Measurements from ENCODE around the gene ZC3HAV1L. TPM values are rescaled to one million over a fixed set of nuclear protein-coding genes. Genes with fewer than 3 reads are reported as not detected.

The ZC3HAV1L gene
- total RNA-seq, 3 donors from 2014 or later: 12.5 to 24.9 (median 19.3) TPM

DNA sequence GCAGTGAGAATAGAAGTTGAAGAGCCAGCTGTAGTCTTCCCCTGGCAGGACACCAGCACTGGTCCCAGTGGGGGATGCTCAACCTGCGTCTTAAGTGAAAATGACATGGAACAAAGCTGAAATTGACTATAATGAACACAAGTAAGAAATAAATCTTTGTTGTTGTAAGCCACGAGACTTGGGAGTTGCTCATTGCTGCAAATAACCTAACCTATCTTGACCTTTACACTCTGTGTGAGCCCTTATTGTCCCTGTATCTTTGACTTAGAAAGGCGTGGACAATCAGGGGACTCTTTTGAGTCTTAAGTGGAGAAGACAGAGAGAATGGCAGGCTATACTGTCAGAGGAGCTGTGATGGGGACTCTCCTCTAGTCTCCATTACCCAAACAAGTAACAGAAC, 16.9 kb downstream of the ZC3HAV1L start:
- DNase-seq (ENCODE audit: low spot score in 2 of 2): no peak
- no peak for TF ChIP-seq CTCF (IDR thresholded peaks at IDR 0.05)
- no peak for TF ChIP-seq POLR2A (IDR thresholded peaks at IDR 0.05)
- H3K36me3 ChIP-seq: peaks cover 6% of the 10 kb centered on the region
- H3K27me3 ChIP-seq: no peaks in the 10 kb centered on the region
- H3K27ac ChIP-seq: no peak overlapping the region
- H3K4me1 ChIP-seq: no peaks in the 10 kb centered on the region
- intact Hi-C loops (cut with DNase I; ENCODE audit: low total_unique reads): no loop called here
- H3K4me3 ChIP-seq: no peak overlapping the region
- H3K9me3 ChIP-seq: no peaks in the 10 kb centered on the region

DNA sequence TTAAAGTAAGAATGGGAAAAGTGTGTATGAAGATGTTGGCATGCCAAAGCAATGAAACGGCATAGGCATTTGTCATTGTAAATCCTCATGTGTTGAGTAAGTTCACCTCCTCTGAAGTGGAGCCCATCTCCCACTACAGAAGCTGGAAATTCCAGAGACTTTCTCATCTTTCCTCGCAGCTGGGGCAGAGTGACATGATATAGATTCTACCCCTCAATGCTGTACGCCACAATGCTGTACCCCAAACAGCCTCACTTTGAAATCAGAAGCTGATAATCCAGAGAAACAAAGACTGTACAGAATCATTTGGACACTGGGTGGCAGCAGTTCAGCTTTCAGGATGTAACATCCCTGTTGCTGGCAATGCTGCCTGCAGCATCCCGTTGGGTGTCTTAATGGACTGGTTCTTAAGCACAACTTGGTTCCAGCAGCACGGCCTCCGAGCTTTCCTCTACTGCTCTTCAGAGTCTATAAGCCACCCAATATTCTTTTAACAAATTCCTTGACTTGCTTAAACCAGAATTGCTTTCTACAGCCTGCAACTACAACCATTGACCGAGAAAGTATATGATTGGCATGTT, 18.8 kb downstream of the ZC3HAV1L start:
- DNase-seq (ENCODE audit: low spot score in 2 of 2): peak in 1 of 2 donors; percentile 31
- no peak overlapping the region for H3K27ac ChIP-seq
- no peaks in the 10 kb centered on the region for H3K4me1 ChIP-seq
- TF ChIP-seq CTCF (IDR thresholded peaks at IDR 0.05) (peak; percentile 18 to 60 (median 53)), POLR2AphosphoS5 (IDR thresholded peaks at IDR 0.05) (no peak)
- peaks cover 6% of the 10 kb centered on the region for H3K36me3 ChIP-seq
- H3K9me3 ChIP-seq: no peaks in the 10 kb centered on the region
- H3K4me3 ChIP-seq: no peak overlapping the region
- intact Hi-C loops (cut with DNase I; ENCODE audit: low total_unique reads): no loop called here
- no peaks in the 10 kb centered on the region for H3K27me3 ChIP-seq

DNA sequence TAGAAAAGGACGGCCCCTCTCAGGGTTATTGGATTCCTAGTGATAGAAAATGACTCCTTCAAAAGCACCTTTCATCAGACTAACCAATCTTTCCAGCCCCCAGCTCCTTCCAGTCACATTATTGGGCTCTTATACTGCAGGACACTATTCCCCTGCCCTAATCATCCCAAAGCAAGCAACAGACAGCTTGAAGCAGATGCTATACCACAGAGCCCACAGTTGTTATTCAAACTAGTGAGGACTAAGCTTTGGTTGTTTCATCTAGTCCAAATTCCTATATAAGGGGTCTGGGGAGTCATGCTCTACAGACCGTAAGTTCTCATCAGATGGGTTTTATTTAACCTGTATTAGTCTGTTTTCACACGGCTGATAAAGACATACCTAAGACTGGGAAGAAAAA, 24.5 kb downstream of the ZC3HAV1L start:
- DNase-seq (ENCODE audit: low spot score in 2 of 2): no peak
- TF ChIP-seq POLR2AphosphoS5 (IDR thresholded peaks at IDR 0.05) (no peak), CTCF (IDR thresholded peaks at IDR 0.05) (no peak), POLR2A (IDR thresholded peaks at IDR 0.05) (no peak)
- Histone ChIP-seq H3K9me3 (no peaks in the 10 kb centered on the region), H3K36me3 (no peaks in the 10 kb centered on the region), H3K4me3 (no peak overlapping the region), H3K4me1 (no peaks in the 10 kb centered on the region), H3K27me3 (no peaks in the 10 kb centered on the region), H3K27ac (no peak overlapping the region)
- intact Hi-C loops (cut with DNase I; ENCODE audit: low total_unique reads): no loop called here

- Histone ChIP-seq H3K27ac (no peak overlapping the region), H3K4me1 (no peaks in the 10 kb centered on the region), H3K27me3 (no peaks in the 10 kb centered on the region), H3K9me3 (peaks cover 0 to 12% of the 10 kb centered on the region in 2 donors), H3K36me3 (no peaks in the 10 kb centered on the region), H3K4me3 (no peak overlapping the region)
- no peak for DNase-seq (ENCODE audit: low spot score in 2 of 2)
- TF ChIP-seq POLR2A (IDR thresholded peaks at IDR 0.05): no peak
- no peak for TF ChIP-seq POLR2AphosphoS5 (IDR thresholded peaks at IDR 0.05)
- no peak for TF ChIP-seq CTCF (IDR thresholded peaks at IDR 0.05)
- intact Hi-C loops (cut with DNase I; ENCODE audit: low total_unique reads): no loop called here
Measured at GRCh38 chr7:139004321-139005090, 31.3 kb downstream of the ZC3HAV1L start.

DNA sequence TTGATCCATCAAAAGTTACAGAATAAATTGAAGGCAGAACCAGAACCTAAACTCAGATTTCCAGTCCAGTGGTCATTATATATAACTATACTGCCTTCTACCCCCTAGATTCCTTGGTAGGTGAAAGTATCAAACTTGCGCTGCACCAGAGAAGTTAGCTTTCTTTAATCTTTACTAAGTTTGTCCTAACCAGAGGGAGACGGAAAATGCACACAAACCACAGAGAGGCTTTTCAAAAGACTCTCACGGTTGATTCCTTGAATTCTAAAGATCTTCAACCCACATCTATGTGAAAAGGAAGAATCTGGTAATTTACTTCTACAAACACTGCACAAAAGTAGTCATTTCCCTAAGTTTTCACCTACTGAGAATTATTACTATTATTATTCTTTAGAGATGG, 36.4 kb downstream of the ZC3HAV1L start:
- Histone ChIP-seq H3K4me1 (no peaks in the 10 kb centered on the region), H3K4me3 (no peak overlapping the region), H3K27me3 (no peaks in the 10 kb centered on the region), H3K27ac (no peak overlapping the region), H3K9me3 (peaks cover 0 to 8% of the 10 kb centered on the region in 2 donors), H3K36me3 (no peaks in the 10 kb centered on the region)
- intact Hi-C loops (cut with DNase I; ENCODE audit: low total_unique reads): no loop called here
- TF ChIP-seq POLR2A (IDR thresholded peaks at IDR 0.05) (no peak), CTCF (IDR thresholded peaks at IDR 0.05) (no peak), POLR2AphosphoS5 (IDR thresholded peaks at IDR 0.05) (no peak)
- DNase-seq (ENCODE audit: low spot score in 2 of 2): no peak

Measured in breast epithelium (tissue), 4 donors.